Activated CD4-positive, alpha-beta T cell treated with anti-CD3 and anti-CD28 coated beads for 36 hours (primary cell): Measurements from ENCODE around the gene OR8D2. TPM values are rescaled to one million over a fixed set of nuclear protein-coding genes. Genes with fewer than 3 reads are reported as not detected.

Experiments
- ATAC-seq: fragments of 200-7000 bp; cut with Tn5 transposase; one replicate; pipeline ENCODE4 v1.10.0; 2021; ENCODE audit warnings: mild to moderate bottlenecking, moderate library complexity
- CTCF ChIA-PET: fragments of 350-600 bp; sonication (Branson Sonifier 250); formaldehyde crosslinking; loops from one replicate; lab custom pipeline; 2021; ENCODE audit warnings: antibody characterized with exemption; lab: Charles Lee
- POLR2A ChIA-PET: fragments of 350-600 bp; sonication (Branson Sonifier 250); formaldehyde crosslinking; loops from one replicate; lab custom pipeline; 2021; ENCODE audit warnings: antibody characterized with exemption, inconsistent platforms; lab: Charles Lee
- DNase-seq: peaks from one replicate; pipeline ENCODE4 v3.0.0-alpha.2; 2020
- H3K27ac Mint-ChIP-seq: one replicate; pipeline ENCODE4 v1.8.0; 2021; ENCODE audit warnings: mixed read lengths
- H3K27me3 Mint-ChIP-seq: one replicate; pipeline ENCODE4 v1.8.0; 2021; ENCODE audit warnings: mixed read lengths
- H3K36me3 Mint-ChIP-seq: one replicate; pipeline ENCODE4 v1.8.0; 2021; ENCODE audit warnings: low read depth, mixed read lengths
- H3K4me1 Mint-ChIP-seq: one replicate; pipeline ENCODE4 v1.8.0; 2021; ENCODE audit warnings: mixed read lengths
- H3K4me3 Mint-ChIP-seq: one replicate; pipeline ENCODE4 v1.8.0; 2021; ENCODE audit warnings: mild to moderate bottlenecking, moderate library complexity, mixed read lengths
- H3K9me3 Mint-ChIP-seq: one replicate; pipeline ENCODE4 v1.8.0; 2021; ENCODE audit warnings: low read depth, mixed read lengths
- intact Hi-C, 2 experiments: fragments of 100-400 bp; cut with DNase I in 1 of 2; cut with micrococcal nuclease in 1 of 2; formaldehyde crosslinking; loops; one replicate each; pipeline versions ENCODE4 v1.14.2 to v1.15.1; 2022 to 2024; cut with DNase I, micrococcal nuclease
- total RNA-seq, 2 experiments: library from RNA; stranded (reverse); gene quantifications; one replicate each; pipeline ENCODE4 v1.2.3, GENCODE V29; 2021

Gene OR8D2
- total RNA-seq, 2 experiments from 2014 or later, result not detected

DNA sequence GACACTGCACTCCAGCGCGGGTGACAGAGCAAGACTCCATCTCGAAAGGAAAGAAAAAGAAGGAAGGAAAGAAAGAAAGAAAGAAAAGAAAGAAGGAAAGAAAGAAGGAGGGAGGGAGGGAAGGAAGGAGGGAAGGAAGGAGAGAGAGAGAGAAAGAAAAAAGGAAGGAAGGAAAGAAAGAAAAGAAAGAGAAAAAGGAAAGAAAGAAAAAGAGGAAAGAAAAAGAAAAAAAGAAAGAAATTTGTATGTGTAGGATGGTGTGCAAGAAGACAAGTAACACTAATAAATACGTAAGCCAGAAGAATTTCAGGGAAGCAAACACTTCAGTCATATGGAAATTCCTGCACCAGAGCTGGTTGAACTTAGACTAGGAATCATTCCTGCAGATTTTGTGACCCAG lies 6.9 kb downstream of the OR8D2 start:
- Mint-ChIP-seq H3K27me3 (peaks cover 4% of the 10 kb centered on the region), H3K27ac (no peak overlapping the region), H3K9me3 (no peaks in the 10 kb centered on the region), H3K4me1 (no peaks in the 10 kb centered on the region), H3K36me3 (no peaks in the 10 kb centered on the region), H3K4me3 (no peak overlapping the region)
- POLR2A ChIA-PET, result no interaction called here
- DNase-seq (no peak), ATAC-seq (no peak)
- CTCF ChIA-PET, result no interaction called here
- intact Hi-C loops, result no loop called here

DNA sequence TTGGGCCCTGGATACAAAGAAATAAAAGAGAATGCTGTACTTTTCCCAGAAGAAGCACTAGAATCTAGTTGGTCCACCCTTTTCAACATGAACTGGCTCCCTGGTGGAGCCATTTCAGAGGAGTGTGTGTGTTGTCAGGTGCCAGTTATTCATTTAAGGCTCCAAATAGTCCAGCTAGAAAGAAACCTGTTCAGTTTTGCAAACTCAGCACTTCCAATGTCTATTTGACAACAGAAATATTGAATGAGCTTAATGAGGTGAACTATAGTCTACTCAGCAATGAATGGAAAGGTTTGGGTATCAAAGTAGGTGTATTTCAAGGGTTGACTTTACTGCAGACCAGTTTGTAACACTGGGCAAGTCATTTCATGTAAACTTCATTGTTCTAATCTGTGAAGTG lies 8.3 kb downstream of the OR8D2 start:
- intact Hi-C loops, result no loop called here
- DNase-seq (no peak), ATAC-seq (no peak)
- ChIA-PET POLR2A (no interaction called here), CTCF (no interaction called here)
- H3K27me3 Mint-ChIP-seq, result peaks cover 4% of the 10 kb centered on the region
- no peaks in the 10 kb centered on the region for H3K36me3 Mint-ChIP-seq
- H3K4me1 Mint-ChIP-seq, result no peaks in the 10 kb centered on the region
- no peak overlapping the region for H3K27ac Mint-ChIP-seq
- H3K9me3 Mint-ChIP-seq, result no peaks in the 10 kb centered on the region
- no peak overlapping the region for H3K4me3 Mint-ChIP-seq

- DNase-seq (no peak), ATAC-seq (no peak)
- H3K4me3 Mint-ChIP-seq, result no peak overlapping the region
- ChIA-PET POLR2A (no interaction called here), CTCF (no interaction called here)
- H3K9me3 Mint-ChIP-seq, result no peaks in the 10 kb centered on the region
- H3K27me3 Mint-ChIP-seq, result peaks cover 8% of the 10 kb centered on the region
- no peaks in the 10 kb centered on the region for H3K36me3 Mint-ChIP-seq
- intact Hi-C loops, result no loop called here
- H3K27ac Mint-ChIP-seq, result no peak overlapping the region
- no peaks in the 10 kb centered on the region for H3K4me1 Mint-ChIP-seq
These were observed 8.7 kb downstream of the OR8D2 start for GRCh38 chr11:124311269-124311668.

DNA sequence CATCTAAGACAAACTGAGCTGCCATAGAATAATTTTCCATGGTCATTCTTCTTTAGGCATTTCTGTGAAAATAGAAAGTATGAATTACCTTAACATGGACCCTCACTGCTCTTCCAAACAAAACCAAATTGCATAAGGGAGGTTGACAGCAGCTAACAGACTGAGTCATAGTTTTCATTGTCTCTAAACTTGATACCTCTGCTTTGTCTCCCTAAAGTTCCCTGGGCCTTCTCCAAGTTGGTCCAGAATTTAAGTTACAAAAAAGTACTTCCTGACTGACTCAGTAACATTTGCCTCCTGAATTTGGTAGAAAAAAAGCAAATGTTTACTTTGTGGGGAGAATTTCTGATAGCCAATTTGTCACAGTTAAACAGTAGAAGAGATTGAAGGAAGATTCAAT lies 9.3 kb downstream of the OR8D2 start:
- DNase-seq, result no peak
- POLR2A ChIA-PET, result no interaction called here
- Mint-ChIP-seq H3K36me3 (no peaks in the 10 kb centered on the region), H3K4me3 (no peak overlapping the region), H3K9me3 (no peaks in the 10 kb centered on the region), H3K4me1 (no peaks in the 10 kb centered on the region), H3K27ac (no peak overlapping the region), H3K27me3 (peaks cover 8% of the 10 kb centered on the region)
- ATAC-seq, result no peak
- intact Hi-C loops, result no loop called here
- CTCF ChIA-PET, result no interaction called here

DNA sequence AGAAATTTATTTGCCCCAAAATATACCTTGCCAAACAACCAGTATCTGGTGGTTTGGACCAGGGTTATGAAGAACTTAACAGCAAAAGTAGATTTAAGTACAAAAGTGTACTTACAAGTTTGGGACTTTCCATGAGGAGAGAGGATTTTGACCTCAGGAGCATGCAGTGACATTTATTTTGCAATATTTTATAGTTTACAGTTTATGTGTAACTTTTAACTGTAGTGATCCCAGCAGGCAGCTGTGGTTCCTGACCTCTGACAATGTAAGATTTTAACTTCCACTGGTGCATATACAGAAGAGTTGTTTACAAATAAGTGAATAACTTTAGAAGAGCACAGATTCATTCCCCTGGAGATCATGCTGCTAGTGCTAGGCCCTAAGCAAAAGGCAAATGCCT lies 12.9 kb downstream of the OR8D2 start:
- Mint-ChIP-seq H3K27ac (no peak overlapping the region), H3K4me3 (no peak overlapping the region), H3K9me3 (no peaks in the 10 kb centered on the region), H3K4me1 (no peaks in the 10 kb centered on the region), H3K36me3 (no peaks in the 10 kb centered on the region), H3K27me3 (peaks cover 8% of the 10 kb centered on the region)
- CTCF ChIA-PET, result no interaction called here
- ATAC-seq (no peak), DNase-seq (no peak)
- intact Hi-C loops, result no loop called here
- POLR2A ChIA-PET, result no interaction called here

GRCh38 chr11:124302347-124303125 lies 17.5 kb downstream of the OR8D2 start:
- no peak for DNase-seq
- POLR2A ChIA-PET, result no interaction called here
- H3K4me1 Mint-ChIP-seq, result no peaks in the 10 kb centered on the region
- no peaks in the 10 kb centered on the region for H3K9me3 Mint-ChIP-seq
- no peak overlapping the region for H3K27ac Mint-ChIP-seq
- no peak overlapping the region for H3K4me3 Mint-ChIP-seq
- CTCF ChIA-PET, result no interaction called here
- intact Hi-C loops, result no loop called here
- no peaks in the 10 kb centered on the region for H3K36me3 Mint-ChIP-seq
- ATAC-seq, result no peak
- peaks cover 5% of the 10 kb centered on the region for H3K27me3 Mint-ChIP-seq

GRCh38 chr11:124301548-124301947 lies 18.4 kb downstream of the OR8D2 start:
- H3K4me1 Mint-ChIP-seq, result no peaks in the 10 kb centered on the region
- H3K27me3 Mint-ChIP-seq, result peaks cover 2% of the 10 kb centered on the region
- ATAC-seq (no peak), DNase-seq (no peak)
- no peaks in the 10 kb centered on the region for H3K36me3 Mint-ChIP-seq
- no peaks in the 10 kb centered on the region for H3K9me3 Mint-ChIP-seq
- H3K27ac Mint-ChIP-seq, result no peak overlapping the region
- POLR2A ChIA-PET, result no interaction called here
- intact Hi-C loops, result no loop called here
- CTCF ChIA-PET, result no interaction called here
- no peak overlapping the region for H3K4me3 Mint-ChIP-seq

- Mint-ChIP-seq H3K9me3 (no peaks in the 10 kb centered on the region), H3K27ac (no peak overlapping the region), H3K4me3 (no peak overlapping the region), H3K27me3 (peaks cover 4% of the 10 kb centered on the region), H3K36me3 (no peaks in the 10 kb centered on the region), H3K4me1 (no peaks in the 10 kb centered on the region)
- DNase-seq (no peak), ATAC-seq (no peak)
- CTCF ChIA-PET, result no interaction called here
- intact Hi-C loops, result no loop called here
- POLR2A ChIA-PET, result no interaction called here
These were observed 22.1 kb downstream of the OR8D2 start for GRCh38 chr11:124297921-124298320.

DNA sequence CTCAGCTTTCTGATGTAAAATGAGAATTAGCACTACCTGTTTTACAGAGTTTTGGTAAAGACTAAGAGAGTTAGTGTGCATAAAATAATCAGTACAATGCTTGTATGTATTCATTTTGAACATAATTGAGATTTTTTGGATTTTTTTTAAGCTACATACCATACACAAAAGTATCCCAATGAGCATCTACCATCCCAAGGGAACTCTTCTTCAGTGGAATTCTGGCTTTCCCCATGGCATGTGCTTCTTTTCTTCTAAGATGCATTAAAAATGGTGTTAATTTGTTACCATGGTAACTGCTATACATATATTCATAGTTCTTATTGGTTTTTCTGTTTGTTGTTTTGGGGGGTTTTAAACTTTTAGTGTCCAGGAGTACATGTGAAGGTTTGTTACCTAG lies 24.0 kb downstream of the OR8D2 start:
- intact Hi-C loops, result no loop called here
- Mint-ChIP-seq H3K4me1 (no peaks in the 10 kb centered on the region), H3K36me3 (no peaks in the 10 kb centered on the region), H3K27ac (no peak overlapping the region), H3K9me3 (no peaks in the 10 kb centered on the region), H3K27me3 (peaks cover 4% of the 10 kb centered on the region), H3K4me3 (no peak overlapping the region)
- DNase-seq (no peak), ATAC-seq (no peak)
- POLR2A ChIA-PET, result no interaction called here
- CTCF ChIA-PET, result interaction anchor here (1.3 kb wide), 1 partner anchor 12 kb away, joined by 3 read pairs; no protein-coding TSS in a partner anchor

- POLR2A ChIA-PET, result interaction anchor here (0.7 kb wide), 1 partner anchor 78 kb away, joined by 4 read pairs; no protein-coding TSS in a partner anchor
- no peak for DNase-seq
- intact Hi-C loops, result no loop called here
- Mint-ChIP-seq H3K9me3 (peaks cover 2% of the 10 kb centered on the region), H3K36me3 (no peaks in the 10 kb centered on the region), H3K4me3 (no peak overlapping the region), H3K27me3 (peaks cover 4% of the 10 kb centered on the region), H3K4me1 (no peaks in the 10 kb centered on the region), H3K27ac (no peak overlapping the region)
- CTCF ChIA-PET, result no interaction called here
- ATAC-seq, result no peak
These were observed 25.3 kb downstream of the OR8D2 start for GRCh38 chr11:124294687-124295086.

- ChIA-PET POLR2A (no interaction called here), CTCF (no interaction called here)
- H3K27me3 Mint-ChIP-seq, result no peaks in the 10 kb centered on the region
- H3K4me1 Mint-ChIP-seq, result no peaks in the 10 kb centered on the region
- ATAC-seq (no peak), DNase-seq (no peak)
- H3K9me3 Mint-ChIP-seq, result peaks cover 14% of the 10 kb centered on the region
- no peaks in the 10 kb centered on the region for H3K36me3 Mint-ChIP-seq
- H3K4me3 Mint-ChIP-seq, result no peak overlapping the region
- H3K27ac Mint-ChIP-seq, result no peak overlapping the region
- intact Hi-C loops, result no loop called here
These were observed 34.2 kb downstream of the OR8D2 start for GRCh38 chr11:124285610-124286344.

GRCh38 chr11:124278261-124278660 lies 41.7 kb downstream of the OR8D2 start:
- DNase-seq (no peak), ATAC-seq (no peak)
- Mint-ChIP-seq H3K4me3 (no peak overlapping the region), H3K4me1 (no peaks in the 10 kb centered on the region), H3K9me3 (peaks cover 4% of the 10 kb centered on the region), H3K36me3 (no peaks in the 10 kb centered on the region), H3K27ac (no peak overlapping the region), H3K27me3 (peaks cover 2% of the 10 kb centered on the region)
- intact Hi-C loops, result no loop called here
- CTCF ChIA-PET, result no interaction called here
- POLR2A ChIA-PET, result no interaction called here
